HG03108 (cell line): ENCODE results near the gene KCNJ10.
"Not testable (repeated sequence)": the region's sequence is repeated elsewhere in the genome, so short reads cannot be mapped to it uniquely, and the experiment has no call there.

Experiments used
- ATAC-seq: cut with Tn5 transposase; IDR thresholded peaks from one replicate; pipeline ENCODE4 v1.9.1; 2021; ENCODE audit warnings: moderate library complexity; ENCODE audit not compliant: unreplicated experiment

The KCNJ10 gene

DNA sequence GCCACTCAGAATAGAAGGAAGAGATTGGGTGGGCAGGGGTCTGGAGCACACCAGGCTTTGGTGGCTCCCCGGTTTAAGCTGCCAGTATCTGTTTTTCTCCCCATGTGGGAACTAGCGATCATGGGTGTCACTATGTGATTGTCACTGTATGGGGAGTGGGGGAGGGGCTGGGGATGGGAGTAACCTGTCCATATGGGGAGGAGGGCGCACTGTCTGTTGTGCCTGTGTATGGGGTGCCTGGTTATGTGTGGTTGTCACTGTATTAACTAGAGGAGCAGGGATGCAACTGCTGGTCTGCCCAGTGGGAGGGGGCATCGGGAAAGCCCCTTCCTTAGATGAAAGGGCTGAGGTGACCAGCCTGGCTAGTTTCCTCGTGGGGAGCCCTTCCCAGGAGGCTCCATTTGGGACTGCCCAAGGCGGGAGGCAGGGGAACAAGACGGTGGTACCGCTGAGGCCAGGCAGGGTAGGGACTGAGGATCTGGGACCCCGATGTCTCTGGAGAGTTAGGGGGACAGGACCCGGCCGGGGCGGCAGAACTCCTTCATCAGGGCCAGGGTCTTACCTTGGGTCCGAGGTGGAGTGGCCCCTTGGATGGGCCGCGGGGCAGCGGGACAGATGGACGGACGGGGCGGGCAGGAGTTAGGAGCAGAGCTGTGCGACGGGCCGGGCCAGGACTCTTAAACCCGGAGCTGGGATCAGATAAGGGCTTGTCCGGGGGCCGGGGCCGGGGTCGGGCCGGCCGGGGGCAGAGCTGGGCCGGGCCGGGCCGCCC lies at the start of gene KCNJ10:
Gene KCNJ10, minus strand, starts transcription at position 701 of the 772 bp plus-strand sequence. CDS start 27,628 bp downstream, outside the sequence.
- ATAC-seq: no peak

DNA sequence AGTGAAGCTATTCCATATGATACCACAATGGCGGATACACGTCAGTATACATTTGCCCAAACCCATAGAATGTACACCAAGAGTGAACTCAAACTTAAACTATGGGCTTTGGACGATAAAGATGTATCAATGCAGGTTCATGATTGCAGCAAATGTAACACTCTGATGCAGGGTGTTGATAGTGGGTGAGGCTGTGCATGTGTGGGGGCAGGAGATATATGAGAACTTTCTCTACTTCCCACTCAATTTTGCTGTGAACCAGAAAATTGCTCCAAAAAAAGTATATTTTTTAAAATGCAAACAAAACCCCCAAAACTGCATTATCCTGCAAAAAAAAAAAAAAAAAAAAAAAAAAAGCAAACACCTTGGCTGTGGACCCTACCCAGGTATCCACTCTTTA lies 49.0 kb upstream of the KCNJ10 start:
- ATAC-seq: no peak

DNA sequence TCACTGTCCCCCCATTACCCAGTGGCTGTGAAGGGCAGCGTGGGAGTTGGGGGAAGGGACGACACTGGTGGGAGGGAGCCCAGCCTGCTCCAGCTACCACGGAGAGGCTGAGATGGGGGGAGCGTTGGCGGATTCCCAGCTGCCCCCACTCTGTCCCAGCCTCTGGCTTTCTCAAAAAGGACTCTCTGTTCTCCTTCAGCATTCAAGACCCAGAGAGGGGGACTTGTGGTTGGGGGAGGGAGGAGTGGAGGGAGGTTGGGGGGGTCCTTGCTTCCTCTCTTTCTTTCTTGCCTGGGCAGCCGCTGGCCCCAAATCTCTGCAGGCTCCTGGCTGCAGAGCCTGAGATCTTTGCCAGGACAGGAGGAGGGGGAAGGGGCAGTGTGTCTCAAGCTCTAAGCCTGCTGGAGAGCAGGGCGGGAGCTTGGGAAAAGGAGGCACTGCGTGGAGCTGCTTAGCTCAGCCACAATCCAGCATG lies 47.8 kb upstream of the KCNJ10 start:
- no peak for ATAC-seq

DNA sequence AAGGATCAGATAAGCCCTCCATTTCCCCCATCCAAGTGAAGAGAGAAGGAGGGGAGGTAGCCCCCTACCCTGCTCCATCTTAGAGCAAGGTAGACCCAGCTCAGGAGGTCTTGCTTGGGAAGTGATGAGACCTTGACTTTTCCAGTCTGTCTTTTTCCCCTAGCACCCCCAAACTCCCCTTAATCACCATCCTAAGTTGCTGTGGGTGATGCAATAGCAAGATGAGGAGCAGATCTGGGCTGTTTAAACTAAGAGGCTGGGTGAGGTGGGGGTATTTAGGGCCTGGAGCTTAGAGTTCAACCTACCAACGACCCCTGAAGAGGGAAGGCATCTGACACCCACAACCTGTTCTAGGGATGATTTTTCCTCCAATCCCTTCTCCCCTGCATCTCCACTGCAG lies 47.3 kb upstream of the KCNJ10 start:
- ATAC-seq: no peak

DNA sequence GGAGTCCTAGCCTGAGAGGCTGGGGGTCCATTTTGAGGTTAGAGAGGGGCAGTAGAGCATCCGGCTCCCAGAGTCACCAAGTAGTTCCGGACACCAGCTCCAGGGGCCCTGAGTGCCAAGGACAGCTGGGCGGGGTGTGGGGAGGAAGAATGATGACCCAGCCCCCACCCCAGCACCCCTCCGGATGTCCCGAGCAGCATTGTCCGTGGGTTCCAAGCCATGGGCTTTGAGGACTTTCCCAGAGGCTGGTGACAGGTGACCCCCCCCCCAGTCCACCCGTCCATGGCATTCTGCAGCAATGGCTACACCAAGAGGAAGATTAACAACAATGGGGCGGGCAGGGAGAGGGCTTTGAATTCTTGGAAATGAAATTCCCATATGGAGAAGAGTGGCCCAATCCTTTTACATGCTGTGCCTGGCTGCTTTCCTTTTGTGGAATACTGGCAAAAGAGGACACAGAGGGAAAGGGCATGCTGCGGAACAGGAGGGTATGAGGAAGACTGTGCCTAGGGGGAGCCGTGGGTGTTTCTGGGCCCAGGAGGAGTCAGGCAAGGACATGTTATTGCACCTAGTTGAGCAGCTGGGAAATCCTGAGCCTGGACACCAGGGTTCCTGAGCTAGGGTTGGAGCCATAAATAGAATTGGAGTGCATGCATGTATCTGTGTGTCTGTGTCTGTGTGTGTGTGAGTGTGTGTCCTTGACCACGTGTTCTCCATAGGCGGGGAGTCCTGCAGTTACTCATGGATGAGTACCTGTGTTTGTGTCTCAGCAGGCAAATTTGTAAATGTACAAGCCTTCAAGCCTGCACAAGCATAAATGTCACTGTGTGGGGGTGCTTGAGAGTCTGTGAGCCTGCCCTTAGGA lies 46.6 kb upstream of the KCNJ10 start:
- ATAC-seq: no peak

DNA sequence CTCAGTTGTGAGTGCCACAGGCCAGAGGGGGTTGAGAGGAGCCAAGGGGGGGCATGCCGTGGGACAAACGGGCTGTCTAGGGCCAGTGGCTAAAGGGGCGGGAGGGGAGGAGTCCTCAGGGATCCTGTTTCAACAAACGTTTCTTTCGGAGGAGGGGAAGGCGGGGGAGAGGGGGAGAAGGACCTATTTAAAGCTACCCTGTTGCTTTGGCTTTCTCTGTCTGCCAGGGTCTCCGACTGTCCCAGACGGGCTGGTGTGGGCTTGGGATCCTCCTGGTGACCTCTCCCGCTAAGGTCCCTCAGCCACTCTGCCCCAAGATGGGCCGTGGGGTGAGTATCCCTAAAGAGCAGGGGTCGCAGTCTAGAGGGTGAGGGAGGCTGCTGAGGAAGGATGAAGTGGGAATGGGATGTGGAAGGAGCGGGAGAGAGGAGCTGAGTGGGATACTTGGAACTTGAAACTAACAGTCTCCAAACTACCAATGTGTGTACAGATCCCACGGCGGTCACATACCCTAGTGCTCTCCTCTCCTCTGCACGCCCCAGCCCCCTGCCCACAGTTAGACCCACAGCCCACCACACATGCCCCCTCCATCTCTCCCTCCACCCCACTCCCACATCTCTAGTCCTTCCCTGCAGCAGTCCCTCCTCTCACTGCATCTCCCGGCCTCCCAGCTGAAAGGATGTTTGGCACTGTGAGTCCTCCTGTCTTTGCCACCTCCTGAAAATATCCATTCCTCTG lies 45.8 kb upstream of the KCNJ10 start, which contains the start of gene ATP1A2:
Gene ATP1A2, plus strand, starts transcription at position 215 of the 738 bp plus-strand sequence. Its CDS starts 103 bp downstream, at position 318.
- no peak for ATAC-seq

DNA sequence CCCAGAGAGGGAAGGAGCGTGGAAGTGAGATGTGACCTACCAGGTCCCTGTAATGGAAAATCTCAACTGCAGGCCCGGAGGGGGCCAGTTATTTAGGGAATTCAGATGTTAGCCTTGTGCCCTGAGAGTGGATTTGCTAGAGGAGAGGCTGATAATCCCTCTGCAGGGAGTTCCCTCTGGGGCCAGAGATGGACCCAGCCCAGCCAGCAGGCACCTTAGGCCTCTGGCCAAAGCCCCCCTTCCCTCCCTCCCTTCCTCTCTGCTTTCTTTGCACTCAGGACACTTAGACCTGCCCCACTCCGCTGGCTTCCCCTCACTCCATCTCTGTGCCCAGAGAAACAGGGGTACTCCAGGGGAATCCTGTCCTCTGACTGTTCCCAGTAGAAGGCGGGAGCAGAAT lies 44.1 kb upstream of the KCNJ10 start:
- ATAC-seq: no peak

DNA sequence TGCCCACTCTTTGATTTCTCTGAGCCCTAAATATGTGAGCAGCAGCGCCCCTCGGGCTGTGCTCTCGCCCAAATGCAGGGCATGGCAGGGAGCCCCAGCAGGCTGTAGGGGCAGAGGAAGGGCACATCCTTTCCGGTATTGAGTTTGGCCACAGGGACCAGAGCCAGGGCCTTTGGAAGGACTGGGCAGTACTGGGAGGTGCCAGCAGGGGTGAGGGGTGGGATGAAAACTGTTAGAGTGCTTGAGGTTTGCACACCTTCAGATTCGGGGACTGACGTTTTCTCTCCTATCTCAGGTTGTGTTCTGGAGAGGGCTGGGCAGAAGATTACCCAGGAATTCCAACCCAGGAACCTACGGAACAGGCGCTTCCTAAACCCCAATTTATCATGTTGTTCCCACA lies 43.4 kb upstream of the KCNJ10 start:
- ATAC-seq: no peak

DNA sequence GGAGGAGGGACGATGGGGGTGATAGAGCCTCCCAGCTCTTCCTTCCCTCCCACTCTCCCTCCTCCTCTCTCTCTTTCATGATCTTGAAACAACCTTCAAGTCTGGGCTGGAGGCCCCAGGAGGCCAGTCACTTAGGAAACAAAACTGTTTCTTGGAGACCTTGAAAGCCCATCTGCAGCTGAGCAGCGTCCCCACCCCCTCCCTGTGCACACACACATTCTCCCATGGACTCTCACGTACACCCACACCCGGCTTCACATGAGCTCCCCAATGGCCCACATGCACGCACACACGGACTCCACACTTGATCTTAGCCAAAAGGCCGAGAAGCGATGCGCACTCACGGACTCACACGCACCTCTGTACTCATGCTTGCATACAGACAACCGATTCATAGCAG lies 42.4 kb upstream of the KCNJ10 start:
- ATAC-seq: no peak

DNA sequence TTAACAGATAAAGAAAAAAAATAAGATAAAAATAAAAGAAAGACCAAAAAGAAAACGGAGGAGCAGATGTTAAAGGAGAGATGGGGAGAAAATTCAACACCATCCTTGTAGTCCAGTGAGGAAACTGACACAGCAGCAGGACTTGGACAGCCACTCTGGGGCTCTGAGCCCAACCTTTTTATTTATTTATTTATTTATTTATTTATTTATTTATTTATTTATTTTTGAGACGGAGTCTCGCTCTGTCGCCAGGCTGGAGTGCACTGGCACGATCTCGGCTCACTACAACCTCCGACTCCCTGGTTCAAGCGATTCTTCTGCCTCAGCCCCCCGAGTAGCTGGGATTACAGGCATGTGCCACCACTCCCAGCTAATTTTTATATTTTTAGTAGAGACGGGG lies 41.5 kb upstream of the KCNJ10 start:
- ATAC-seq: not testable (repeated sequence)

DNA sequence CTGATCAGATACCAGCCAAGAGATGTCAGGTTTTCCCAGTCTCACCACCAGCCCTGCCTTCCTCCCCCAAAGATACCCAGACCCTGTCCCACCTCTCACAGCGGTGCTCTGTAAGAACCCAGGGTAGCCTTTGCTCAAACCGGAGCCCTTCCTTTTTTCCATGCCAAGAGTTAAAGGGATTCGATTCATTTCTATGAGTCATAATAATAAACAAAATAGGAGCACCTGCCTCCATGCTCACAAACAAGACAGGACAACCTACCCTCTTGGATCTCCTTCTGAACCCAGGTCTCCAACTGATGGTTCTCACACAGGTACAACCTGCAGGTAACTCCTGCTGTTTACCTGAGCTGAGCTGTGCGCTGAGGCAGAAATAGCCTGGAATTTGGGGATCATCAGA lies 39.7 kb upstream of the KCNJ10 start:
- no peak for ATAC-seq

DNA sequence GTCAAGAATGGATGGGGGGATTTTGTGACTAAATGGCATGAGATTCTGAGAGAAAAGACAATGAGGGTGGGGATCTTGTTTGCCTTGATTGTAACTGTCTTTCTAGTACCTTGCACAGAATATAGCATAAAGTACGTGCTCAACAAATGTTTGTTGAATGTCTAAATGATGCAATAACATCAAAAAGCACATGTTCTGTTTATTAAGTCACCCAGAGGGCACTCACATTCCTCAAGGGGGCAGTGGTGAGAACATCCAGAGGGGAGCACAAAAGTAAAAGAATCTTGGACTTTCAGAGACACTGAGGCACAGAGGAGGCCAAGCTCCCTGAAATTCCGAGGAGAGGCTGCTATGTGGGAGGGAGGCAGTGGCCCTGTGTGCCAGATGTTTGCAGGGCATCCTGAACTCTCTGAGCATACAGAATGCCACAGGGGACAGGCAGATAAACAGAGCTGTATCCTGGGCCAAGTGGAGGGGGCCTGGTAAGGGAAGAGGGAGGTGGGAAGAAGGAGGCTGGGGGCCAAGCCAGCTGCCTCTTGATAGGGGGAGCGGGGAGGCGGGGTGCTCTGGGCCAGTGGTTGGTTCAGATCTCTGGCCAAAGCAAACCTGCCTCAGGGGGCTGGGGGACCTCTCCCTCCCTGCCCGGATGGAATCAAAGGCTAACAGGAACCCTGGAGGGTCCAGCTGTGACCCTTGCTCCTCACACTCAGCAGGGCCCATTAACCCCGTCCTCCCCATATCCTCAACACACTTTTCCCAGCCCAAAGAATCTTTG lies 39.1 kb upstream of the KCNJ10 start:
- no peak for ATAC-seq

DNA sequence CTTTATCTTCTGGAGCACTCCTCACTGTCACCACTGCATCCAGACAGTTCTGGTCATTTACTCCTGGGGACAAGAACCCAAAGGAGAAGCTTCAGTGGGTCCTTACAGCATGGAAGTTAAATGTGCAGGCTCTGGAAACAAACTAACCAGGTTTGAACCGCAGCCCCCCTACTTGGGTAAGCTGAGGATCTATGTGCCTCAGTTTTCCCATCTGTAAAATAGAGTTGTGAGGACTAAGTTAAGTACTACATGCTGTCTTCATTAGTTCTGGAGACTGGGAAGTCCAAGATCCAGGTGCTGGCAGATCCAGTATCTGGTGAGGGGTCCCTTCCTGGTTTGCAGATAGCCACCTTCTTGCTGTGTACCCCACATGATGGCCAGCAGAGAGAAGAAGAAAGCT lies 37.6 kb upstream of the KCNJ10 start:
- no peak for ATAC-seq

DNA sequence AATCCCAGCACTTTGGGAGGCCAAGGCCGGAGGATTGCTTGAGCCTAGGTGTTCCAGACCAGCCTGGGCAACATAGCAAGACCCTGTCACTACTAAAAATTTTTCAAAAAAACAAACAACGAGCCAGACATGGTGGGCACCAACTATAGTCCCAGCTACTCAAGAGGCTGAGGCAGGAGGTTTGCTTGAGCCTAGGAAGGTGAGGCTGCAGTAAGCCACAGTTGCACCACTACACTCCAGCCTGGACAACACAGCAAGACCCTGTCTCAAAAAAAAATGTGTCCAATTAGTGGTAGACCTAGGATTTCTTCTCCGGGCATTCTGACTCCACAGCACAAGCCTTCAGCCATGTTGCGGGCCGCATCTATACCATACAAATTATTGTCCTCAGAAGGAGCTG lies 35.2 kb upstream of the KCNJ10 start:
- ATAC-seq: no peak

DNA sequence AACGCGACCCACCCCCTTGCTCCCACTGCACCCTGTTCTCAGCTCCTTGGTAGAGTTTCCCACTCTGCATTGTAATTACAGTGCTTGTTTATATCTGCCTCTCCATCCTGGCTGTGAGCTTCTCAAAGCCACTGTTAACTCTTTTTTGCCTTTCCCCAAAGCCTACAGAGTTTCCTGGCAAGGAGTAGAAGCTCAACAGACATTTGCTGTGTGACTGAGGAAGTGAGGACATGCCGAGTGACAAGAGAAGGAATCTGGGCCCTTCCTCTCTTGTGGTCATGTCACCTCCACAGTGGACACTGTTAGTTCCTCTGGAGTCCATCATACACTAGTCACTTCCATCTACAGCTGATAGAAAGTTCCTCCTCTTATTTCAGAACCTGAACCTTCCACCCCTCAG lies 34.5 kb upstream of the KCNJ10 start:
- ATAC-seq: no peak

DNA sequence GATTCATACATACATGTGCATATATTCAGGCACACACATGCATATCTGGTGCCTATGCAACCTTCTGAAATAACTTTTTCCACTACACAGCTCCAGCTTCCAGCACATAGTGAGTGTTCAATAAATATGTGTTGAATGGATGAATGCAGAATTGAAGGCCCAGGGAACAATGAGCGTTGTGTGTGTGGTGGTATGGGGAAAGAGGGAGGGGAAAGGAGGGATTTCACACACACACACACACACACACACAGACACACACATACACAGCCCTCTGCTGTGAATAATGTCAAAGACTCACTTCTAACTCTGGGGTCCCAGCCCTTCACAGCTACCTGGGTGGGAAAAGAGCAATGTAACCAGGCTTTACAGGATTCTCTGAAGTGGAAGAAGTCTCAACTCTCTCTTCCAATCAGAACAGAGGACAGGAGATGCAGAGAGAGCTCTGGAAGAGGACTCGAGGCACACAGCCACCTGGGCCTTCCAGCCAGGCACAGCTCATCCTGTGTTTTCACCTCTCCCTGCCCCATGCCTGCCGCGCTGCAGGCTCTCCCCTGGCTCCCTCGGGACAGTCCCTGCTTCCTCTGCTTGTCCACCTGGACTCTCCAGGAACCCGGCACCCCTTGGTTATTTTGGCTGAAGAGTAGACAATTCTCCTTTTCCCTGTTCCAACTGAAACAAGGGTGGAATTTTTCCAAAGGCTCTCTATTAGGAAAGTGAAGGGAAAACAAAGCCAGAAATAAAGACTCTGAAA lies 33.9 kb upstream of the KCNJ10 start:
- no peak for ATAC-seq

DNA sequence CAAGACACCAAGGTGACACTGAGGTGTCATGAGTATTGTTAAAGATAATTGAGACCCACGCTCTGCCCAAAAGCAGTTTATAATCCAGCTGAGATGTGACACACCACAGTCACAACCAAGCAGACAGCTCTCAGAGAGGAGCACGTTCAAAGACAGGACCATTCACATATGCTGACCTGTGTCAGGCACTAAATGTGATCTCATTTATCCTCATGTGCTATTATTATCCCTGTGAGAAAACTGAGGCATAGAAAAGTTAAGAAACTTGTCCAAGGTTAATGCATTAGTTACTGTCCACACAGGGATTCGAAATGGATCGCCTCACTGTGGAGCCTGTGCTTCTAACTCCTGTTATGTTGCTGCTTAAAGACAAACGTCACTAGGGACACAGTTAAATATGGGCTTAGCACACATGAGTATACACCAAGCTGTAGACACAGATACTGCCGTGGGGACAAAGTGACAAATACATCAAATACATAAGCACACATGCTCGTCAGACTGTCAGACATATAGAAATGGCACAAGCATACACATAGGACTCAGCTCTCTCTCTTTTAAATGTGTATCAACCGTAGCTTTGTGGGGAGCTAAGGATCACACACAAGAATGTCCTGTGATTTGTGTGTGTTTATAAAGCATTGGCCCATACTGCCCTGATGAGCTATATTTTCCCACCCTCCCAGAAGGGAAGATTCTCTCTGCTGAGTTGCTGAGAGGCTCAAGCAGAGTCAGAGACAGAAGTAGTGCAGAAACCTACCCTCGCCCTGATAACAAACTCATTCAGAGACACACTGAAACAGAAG lies 32.0 kb upstream of the KCNJ10 start:
- no peak for ATAC-seq

DNA sequence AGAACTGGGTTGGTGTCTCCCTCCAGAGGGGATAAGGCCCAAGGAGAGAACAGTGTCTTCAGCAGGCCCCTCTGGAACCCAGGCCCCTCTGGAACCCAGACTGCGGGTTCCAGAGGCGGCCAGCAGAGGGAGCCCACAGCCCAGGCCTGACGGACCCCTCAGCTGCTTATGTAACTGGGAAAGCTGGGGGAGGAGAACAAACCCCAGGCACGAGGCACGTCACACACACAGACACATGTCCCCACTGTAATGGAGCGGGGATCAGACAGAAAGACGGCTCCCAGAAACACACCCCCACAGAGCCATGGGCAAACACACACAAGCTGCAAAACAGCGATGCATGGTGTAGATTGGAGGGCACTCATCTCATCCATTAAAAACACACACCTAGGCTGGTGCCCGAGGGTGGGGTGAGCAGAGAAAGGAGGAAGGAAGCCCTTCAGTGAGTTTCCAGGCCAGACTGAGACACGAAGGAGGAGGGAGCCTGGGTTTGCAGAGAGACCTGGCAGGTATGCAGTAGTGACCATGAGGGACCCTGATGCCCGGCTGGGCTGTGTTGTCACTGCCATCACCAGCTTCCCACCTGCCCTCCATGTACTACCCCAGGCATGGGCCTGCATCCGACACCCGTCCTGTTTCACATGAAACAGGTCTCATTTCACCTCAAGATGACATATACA lies 31.2 kb upstream of the KCNJ10 start:
- ATAC-seq: no peak
